HG02678 (cell line): ENCODE data around the gene CSRP2.

Source experiments
- ATAC-seq: cut with Tn5 transposase; IDR thresholded peaks from one replicate; pipeline ENCODE4 v1.9.1; 2021; ENCODE audit warnings: mild to moderate bottlenecking, moderate library complexity; ENCODE audit not compliant: unreplicated experiment

CSRP2 gene

GRCh38 chr12:76878899-76879709, at the start of gene CSRP2:
Gene CSRP2 (minus strand): TSS chr12:76879019. CDS start chr12:76866260, 12,759 bp downstream.
- ATAC-seq: peak; percentile 91

- peak; percentile 54 for ATAC-seq
Measured at GRCh38 chr12:76927170-76927784, 48.5 kb upstream of the CSRP2 start.

GRCh38 chr12:76925135-76925534, 46.3 kb upstream of the CSRP2 start:
- ATAC-seq: no peak

GRCh38 chr12:76922866-76923265, 44.0 kb upstream of the CSRP2 start:
- no peak for ATAC-seq

- no peak for ATAC-seq
Measured at GRCh38 chr12:76921891-76922664, 43.3 kb upstream of the CSRP2 start.

GRCh38 chr12:76921100-76921471, 42.3 kb upstream of the CSRP2 start:
- ATAC-seq: no peak

GRCh38 chr12:76920172-76921099, 41.6 kb upstream of the CSRP2 start:
- peak; percentile 83 for ATAC-seq

- peak; percentile 11 for ATAC-seq
Measured at GRCh38 chr12:76919383-76920171, 40.8 kb upstream of the CSRP2 start.

- ATAC-seq: no peak
Measured at GRCh38 chr12:76916170-76916540, 37.3 kb upstream of the CSRP2 start.

GRCh38 chr12:76915361-76916169, 36.7 kb upstream of the CSRP2 start:
- ATAC-seq: no peak

GRCh38 chr12:76914102-76914859, 35.5 kb upstream of the CSRP2 start:
- no peak for ATAC-seq

GRCh38 chr12:76909290-76909689, 30.5 kb upstream of the CSRP2 start:
- no peak for ATAC-seq

GRCh38 chr12:76908303-76909017, 29.6 kb upstream of the CSRP2 start:
- no peak for ATAC-seq

GRCh38 chr12:76901628-76902380, 23.0 kb upstream of the CSRP2 start:
- ATAC-seq: no peak

GRCh38 chr12:76899522-76899921, 20.7 kb upstream of the CSRP2 start:
- ATAC-seq: no peak

- no peak for ATAC-seq
Measured at GRCh38 chr12:76898442-76898841, 19.6 kb upstream of the CSRP2 start.

GRCh38 chr12:76896274-76896673, 17.5 kb upstream of the CSRP2 start:
- ATAC-seq: no peak
